ENCODE data around the gene PLA2G2C.
A peak's percentile ranks its signal among the peaks of the same experiment; 100 is the strongest.

The PLA2G2C gene

DNA sequence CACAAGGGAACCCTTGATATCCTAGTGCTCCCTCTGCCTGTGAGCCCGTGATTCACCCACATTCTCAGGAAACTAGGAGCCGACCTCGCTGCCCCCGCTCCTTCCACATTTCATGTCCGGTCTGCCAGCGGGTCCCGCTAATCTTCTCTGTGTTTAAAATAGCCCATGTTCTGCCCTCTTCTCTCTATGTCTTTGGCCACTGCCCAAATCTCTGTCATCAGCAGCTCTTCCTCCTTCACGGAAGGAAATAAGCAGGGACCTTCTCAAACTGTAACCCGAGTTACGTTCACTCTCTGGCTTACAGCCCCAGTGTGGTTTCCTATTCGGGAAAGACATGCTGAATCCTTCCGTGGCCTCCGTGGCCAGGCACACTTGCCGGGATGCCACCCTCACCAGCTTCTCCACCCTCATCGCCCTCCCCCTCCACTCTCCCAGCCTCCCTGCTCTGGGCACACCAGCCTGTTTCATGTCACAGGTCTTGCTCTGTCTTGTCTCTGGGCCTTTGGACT is 21.6 kb downstream of the PLA2G2C start:
- H3K36me3 ChIP-seq (ENCODE audit: insufficient read depth, low read depth, low read length) = no peaks in the 10 kb centered on the region
- peaks cover 22% of the 10 kb centered on the region for H3K9me3 ChIP-seq (ENCODE audit: insufficient read depth, low read depth, low read length)
- no peaks in the 10 kb centered on the region for H3K4me1 ChIP-seq (ENCODE audit: insufficient read depth, low read length)
- H3K9ac ChIP-seq (ENCODE audit: low read depth, low read length) = no peak overlapping the region
- H3K27me3 ChIP-seq (ENCODE audit: insufficient read depth, low read length) = no peaks in the 10 kb centered on the region
- H3K4me3 ChIP-seq (ENCODE audit: low read length) = no peak overlapping the region
- no peak overlapping the region for H3K27ac ChIP-seq (ENCODE audit: low read length)

DNA sequence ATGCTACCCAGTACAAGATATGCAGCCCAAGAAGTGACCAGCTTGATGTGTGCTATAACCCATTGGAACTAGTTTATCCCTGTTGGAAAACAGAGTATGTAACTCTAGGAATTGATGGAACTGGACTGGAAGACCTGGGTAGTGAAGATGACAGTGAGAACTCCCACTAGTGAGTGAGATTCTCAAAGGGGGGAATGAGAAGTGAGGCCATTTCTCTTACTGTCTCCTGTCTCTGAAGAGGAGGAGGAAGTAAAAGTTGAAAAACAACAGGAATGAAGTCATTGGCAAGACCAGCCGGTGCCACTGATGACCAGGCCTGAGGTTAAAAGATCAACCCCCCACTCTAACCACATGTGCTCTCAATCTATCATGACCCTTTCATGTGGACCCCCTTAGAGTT is 26.3 kb downstream of the PLA2G2C start:
- no peaks in the 10 kb centered on the region for H3K4me1 ChIP-seq (ENCODE audit: insufficient read depth, low read length)
- no peaks in the 10 kb centered on the region for H3K36me3 ChIP-seq (ENCODE audit: insufficient read depth, low read depth, low read length)
- H3K9me3 ChIP-seq (ENCODE audit: insufficient read depth, low read depth, low read length) = peaks cover 25% of the 10 kb centered on the region
- H3K27me3 ChIP-seq (ENCODE audit: insufficient read depth, low read length) = no peaks in the 10 kb centered on the region
- no peak overlapping the region for H3K27ac ChIP-seq (ENCODE audit: low read length)
- no peak overlapping the region for H3K4me3 ChIP-seq (ENCODE audit: low read length)
- no peak overlapping the region for H3K9ac ChIP-seq (ENCODE audit: low read depth, low read length)

DNA sequence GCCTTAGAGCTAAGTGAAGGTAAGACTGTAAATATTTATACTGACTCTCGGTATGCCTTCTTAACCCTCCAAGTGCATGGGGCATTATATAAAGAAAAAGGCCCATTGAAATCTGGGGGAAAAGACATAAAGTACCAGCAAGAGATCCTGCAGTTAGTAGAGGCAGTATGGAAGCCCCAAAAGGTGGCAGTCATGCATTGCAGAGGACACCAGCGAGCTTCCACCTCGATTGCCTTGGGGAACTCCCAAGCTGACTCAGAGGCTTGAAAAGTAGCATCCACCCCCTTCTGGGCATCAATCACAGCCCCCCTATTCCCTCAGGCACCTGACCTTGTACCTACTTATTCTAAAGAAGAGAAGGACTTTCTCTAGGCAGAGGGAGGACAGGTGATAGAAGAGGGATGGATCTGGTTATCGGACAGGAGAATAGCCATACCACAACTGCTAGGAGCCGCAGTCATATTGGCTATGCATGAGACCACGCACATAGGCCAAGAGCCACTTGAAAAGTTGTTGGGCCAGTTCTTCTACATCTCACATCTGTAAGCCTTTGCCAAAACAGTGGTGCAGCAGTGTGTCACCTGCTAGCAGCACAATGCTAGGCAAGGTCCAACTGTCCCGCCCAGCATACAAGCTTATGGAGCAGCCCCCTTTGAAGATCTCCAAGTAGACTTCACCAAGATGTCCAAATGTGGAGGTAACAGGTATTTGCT is 27.8 kb downstream of the PLA2G2C start:
- no peak overlapping the region for H3K27ac ChIP-seq (ENCODE audit: low read length)
- H3K4me1 ChIP-seq (ENCODE audit: insufficient read depth, low read length) = no peaks in the 10 kb centered on the region

DNA sequence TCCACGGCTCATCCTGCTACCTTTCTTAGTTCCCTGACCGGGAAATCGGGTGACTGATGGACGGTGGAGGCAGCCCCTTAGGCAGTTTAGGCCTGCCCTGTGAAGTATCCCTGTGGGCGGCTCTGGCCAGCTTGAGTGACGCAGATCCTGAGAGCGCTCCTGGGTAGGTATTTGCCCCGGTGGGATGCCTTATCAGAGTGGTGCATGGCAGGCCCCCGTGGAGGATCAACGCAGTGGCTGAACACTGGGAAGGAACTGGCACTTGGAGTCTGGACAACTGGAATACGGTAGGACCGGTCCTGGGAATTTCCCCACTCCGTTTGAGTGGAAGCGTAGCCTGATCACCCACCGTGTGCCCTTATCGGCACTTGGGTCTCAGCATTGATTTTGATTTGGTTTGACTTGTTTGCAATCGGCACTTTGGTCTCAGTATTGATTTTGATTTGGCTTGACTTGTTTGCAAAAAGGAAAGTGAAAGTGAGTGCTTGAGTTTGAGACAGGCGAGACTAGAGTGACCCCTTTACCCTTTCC is 32.0 kb downstream of the PLA2G2C start:
- H3K4me1 ChIP-seq (ENCODE audit: insufficient read depth, low read length) = peaks cover 3% of the 10 kb centered on the region; the same call in 1 of the 2 replicates
- no peak overlapping the region for H3K27ac ChIP-seq (ENCODE audit: low read length)
- no peak overlapping the region for H3K9ac ChIP-seq (ENCODE audit: low read depth, low read length)
- H3K9me3 ChIP-seq (ENCODE audit: insufficient read depth, low read depth, low read length) = peaks cover 2% of the 10 kb centered on the region; the same call in 1 of the 2 replicates
- H3K27me3 ChIP-seq (ENCODE audit: insufficient read depth, low read length) = no peaks in the 10 kb centered on the region
- no peak overlapping the region for H3K4me3 ChIP-seq (ENCODE audit: low read length)
- H3K36me3 ChIP-seq (ENCODE audit: insufficient read depth, low read depth, low read length) = no peaks in the 10 kb centered on the region

More for the DNA sequence above, 27.8 kb downstream of the PLA2G2C start:
- H3K36me3 ChIP-seq (ENCODE audit: insufficient read depth, low read depth, low read length) = no peaks in the 10 kb centered on the region
- no peaks in the 10 kb centered on the region for H3K27me3 ChIP-seq (ENCODE audit: insufficient read depth, low read length)
- no peak overlapping the region for H3K4me3 ChIP-seq (ENCODE audit: low read length)
- no peak overlapping the region for H3K9ac ChIP-seq (ENCODE audit: low read depth, low read length)
- peaks cover 25% of the 10 kb centered on the region for H3K9me3 ChIP-seq (ENCODE audit: insufficient read depth, low read depth, low read length)

DNA sequence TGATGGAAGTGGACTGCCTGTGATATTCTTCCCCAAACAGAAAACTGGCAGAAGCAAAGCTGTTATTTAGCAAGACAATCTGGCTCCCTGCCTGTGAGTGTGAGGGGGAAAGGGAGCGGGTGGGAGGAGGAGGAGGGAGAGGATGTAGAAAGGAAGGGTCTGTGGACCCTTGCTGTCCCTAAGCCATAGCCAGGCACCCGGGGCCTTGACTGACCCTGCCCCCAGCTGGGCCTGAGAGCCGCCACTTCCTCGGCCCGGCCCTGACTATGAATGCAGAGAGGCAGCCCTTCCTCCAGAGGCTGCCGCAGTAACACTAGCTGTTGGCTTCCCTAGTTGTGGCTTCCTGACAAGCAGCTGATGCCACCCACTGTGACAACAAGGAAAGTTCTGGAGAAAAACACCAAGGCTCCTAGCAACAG is 33.3 kb downstream of the PLA2G2C start:
- peaks cover 3% of the 10 kb centered on the region; the same call in 1 of the 2 replicates for H3K4me1 ChIP-seq (ENCODE audit: insufficient read depth, low read length)
- no peak overlapping the region for H3K9ac ChIP-seq (ENCODE audit: low read depth, low read length)
- no peaks in the 10 kb centered on the region for H3K36me3 ChIP-seq (ENCODE audit: insufficient read depth, low read depth, low read length)
- no peak overlapping the region; the same call in 1 of the 2 replicates for H3K4me3 ChIP-seq (ENCODE audit: low read length)
- H3K27me3 ChIP-seq (ENCODE audit: insufficient read depth, low read length) = no peaks in the 10 kb centered on the region
- H3K27ac ChIP-seq (ENCODE audit: low read length) = no peak overlapping the region
- no peaks in the 10 kb centered on the region for H3K9me3 ChIP-seq (ENCODE audit: insufficient read depth, low read depth, low read length)

DNA sequence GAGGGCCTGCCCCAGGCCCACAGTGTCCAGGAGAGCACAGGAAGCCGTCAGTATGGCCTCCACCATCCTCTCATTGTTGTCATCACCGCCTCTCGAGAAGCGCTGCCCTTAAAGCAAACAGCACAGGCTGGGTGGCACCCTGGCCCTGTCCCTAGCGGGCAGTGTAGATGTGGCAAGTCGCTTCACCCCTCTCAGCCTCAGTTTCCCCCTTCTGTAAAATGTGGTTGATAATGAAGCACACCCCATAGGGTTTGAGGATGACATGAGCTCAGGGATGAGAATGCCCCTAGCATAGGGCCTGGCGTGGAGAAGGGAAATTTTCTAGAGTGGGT is 33.8 kb downstream of the PLA2G2C start:
- H3K4me1 ChIP-seq (ENCODE audit: insufficient read depth, low read length) = peaks cover 3% of the 10 kb centered on the region; the same call in 1 of the 2 replicates
- H3K27ac ChIP-seq (ENCODE audit: low read length) = no peak overlapping the region

DNA sequence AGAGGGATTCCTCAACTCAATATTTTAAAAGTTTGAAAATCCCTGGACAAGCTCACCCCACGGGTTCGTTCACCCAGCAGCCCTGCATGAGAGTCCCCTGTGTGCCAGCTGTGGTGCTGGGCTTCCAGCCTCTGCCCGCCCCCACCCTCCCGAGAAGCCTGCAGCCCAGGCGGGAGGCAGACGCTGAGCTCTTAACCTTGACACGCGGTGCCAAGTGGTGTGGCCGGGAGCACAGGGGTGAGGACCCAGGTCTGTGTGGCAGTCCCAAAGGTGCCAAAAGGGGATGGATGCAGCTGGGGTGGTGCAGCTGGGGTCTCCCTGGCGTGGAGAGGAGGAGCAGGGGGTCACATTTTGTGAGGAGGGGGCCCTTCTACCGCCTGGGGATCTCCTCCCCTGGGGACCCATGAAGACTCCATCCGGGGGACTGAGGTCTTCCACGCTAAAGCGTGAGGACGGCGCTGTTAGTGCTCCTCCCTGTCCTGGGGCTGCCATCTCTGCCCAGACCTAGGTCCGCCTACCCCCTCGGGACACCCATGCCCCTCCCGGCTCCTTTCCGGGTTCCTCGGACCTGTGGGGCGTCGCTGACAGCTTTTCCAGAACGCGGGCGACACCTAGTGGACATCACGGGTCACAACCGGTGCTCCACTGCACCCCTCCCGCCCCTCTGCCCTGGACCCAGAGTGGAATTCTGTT is 34.3 kb downstream of the PLA2G2C start:
- H3K9ac ChIP-seq (ENCODE audit: low read depth, low read length) = no peak overlapping the region
- no peaks in the 10 kb centered on the region for H3K36me3 ChIP-seq (ENCODE audit: insufficient read depth, low read depth, low read length)
- peaks cover 3% of the 10 kb centered on the region; the same call in 1 of the 2 replicates for H3K4me1 ChIP-seq (ENCODE audit: insufficient read depth, low read length)
- no peaks in the 10 kb centered on the region for H3K9me3 ChIP-seq (ENCODE audit: insufficient read depth, low read depth, low read length)
- H3K27me3 ChIP-seq (ENCODE audit: insufficient read depth, low read length) = no peaks in the 10 kb centered on the region
- H3K27ac ChIP-seq (ENCODE audit: low read length) = no peak overlapping the region
- H3K4me3 ChIP-seq (ENCODE audit: low read length) = peak overlapping the region; percentile 55; the same call in 1 of the 2 replicates

More for the DNA sequence above, 33.8 kb downstream of the PLA2G2C start:
- no peak overlapping the region for H3K9ac ChIP-seq (ENCODE audit: low read depth, low read length)
- H3K27me3 ChIP-seq (ENCODE audit: insufficient read depth, low read length) = no peaks in the 10 kb centered on the region
- no peaks in the 10 kb centered on the region for H3K9me3 ChIP-seq (ENCODE audit: insufficient read depth, low read depth, low read length)
- no peaks in the 10 kb centered on the region for H3K36me3 ChIP-seq (ENCODE audit: insufficient read depth, low read depth, low read length)
- peak overlapping the region; percentile 11; the same call in 1 of the 2 replicates for H3K4me3 ChIP-seq (ENCODE audit: low read length)

DNA sequence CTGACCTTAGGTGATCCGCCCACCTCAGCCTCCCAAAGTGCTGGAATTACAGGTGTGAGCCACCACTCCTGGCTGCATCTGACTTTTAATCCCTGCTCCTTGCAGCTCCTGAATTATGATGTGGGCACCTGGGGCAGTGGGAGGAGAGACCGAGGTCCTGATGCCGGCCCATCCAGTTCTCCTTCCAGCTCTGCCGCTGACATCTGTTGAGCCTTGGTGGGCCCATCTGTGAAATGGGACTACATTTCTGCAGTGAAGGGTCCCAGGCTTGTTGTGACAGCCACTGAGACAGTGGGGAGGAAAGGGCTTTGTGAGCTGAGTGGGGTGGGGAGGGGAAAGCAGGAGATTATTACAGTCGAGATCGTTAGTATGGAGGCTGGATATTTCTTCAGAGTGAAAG is 35.3 kb downstream of the PLA2G2C start:
- H3K27me3 ChIP-seq (ENCODE audit: insufficient read depth, low read length) = no peaks in the 10 kb centered on the region
- no peak overlapping the region for H3K27ac ChIP-seq (ENCODE audit: low read length)
- H3K9ac ChIP-seq (ENCODE audit: low read depth, low read length) = no peak overlapping the region
- no peaks in the 10 kb centered on the region for H3K9me3 ChIP-seq (ENCODE audit: insufficient read depth, low read depth, low read length)
- no peaks in the 10 kb centered on the region for H3K36me3 ChIP-seq (ENCODE audit: insufficient read depth, low read depth, low read length)
- no peak overlapping the region for H3K4me3 ChIP-seq (ENCODE audit: low read length)
- peaks cover 3% of the 10 kb centered on the region; the same call in 1 of the 2 replicates for H3K4me1 ChIP-seq (ENCODE audit: insufficient read depth, low read length)

DNA sequence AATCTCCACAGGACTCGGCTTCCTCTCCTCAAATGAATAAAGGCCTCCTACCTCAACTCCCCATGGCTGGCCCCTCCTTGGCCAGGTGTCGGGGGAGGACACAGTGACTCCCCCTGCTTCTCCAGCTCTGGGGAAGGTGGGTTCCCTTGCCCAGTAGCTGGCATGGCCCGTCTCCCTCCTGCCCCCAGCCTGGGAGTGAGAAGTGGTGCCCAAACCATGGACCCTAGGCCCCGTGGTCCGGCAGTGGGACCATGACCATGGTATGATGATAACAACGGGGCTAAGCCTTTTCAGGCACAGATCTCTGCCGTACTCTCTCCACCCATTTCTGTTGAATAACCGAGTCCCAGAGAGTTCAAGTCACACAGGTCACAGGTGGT is 36.0 kb downstream of the PLA2G2C start:
- H3K27ac ChIP-seq (ENCODE audit: low read length) = no peak overlapping the region
- H3K36me3 ChIP-seq (ENCODE audit: insufficient read depth, low read depth, low read length) = no peaks in the 10 kb centered on the region
- H3K27me3 ChIP-seq (ENCODE audit: insufficient read depth, low read length) = no peaks in the 10 kb centered on the region
- H3K4me1 ChIP-seq (ENCODE audit: insufficient read depth, low read length) = peaks cover 3% of the 10 kb centered on the region; the same call in 1 of the 2 replicates
- H3K9me3 ChIP-seq (ENCODE audit: insufficient read depth, low read depth, low read length) = no peaks in the 10 kb centered on the region
- H3K9ac ChIP-seq (ENCODE audit: low read depth, low read length) = no peak overlapping the region
- no peak overlapping the region for H3K4me3 ChIP-seq (ENCODE audit: low read length)

DNA sequence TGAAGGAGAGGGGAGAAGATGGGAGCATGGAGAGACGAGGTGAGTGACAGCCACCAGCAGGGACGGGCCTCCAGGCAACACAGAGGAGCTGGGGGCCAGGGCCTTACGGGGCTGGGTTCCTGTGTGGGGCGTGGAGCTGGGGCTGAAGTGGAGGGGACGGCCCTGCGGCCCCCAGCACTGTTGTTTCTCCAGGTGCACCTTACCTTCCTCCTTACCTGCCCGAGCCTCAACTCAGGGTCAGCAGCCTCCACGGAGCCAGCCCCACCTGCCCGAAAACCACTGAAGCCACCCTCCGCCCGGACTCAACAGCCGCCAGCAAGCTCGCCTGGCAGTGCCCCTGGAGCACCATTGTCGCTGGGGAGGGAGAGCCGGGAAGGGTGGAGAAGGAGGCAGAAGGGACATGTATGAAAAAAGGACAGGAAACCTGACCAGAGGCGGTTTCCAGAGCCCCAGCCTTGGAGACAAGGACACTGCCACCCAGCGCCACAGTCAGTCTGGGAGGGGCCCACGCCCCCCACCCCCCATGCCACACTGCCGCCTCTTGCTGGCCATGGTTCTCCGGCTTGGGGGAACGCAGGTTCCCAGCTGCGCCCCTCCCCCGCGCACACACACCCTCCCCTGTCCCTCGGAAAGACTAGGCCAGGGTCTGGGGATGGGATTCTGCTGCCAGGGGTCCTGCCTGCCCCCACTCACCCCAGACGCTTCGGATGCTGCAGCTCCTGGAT is 36.6 kb downstream of the PLA2G2C start:
- no peaks in the 10 kb centered on the region for H3K36me3 ChIP-seq (ENCODE audit: insufficient read depth, low read depth, low read length)
- H3K9me3 ChIP-seq (ENCODE audit: insufficient read depth, low read depth, low read length) = no peaks in the 10 kb centered on the region
- H3K27me3 ChIP-seq (ENCODE audit: insufficient read depth, low read length) = no peaks in the 10 kb centered on the region
- H3K4me1 ChIP-seq (ENCODE audit: insufficient read depth, low read length) = peaks cover 3% of the 10 kb centered on the region; the same call in 1 of the 2 replicates
- H3K27ac ChIP-seq (ENCODE audit: low read length) = no peak overlapping the region
- H3K4me3 ChIP-seq (ENCODE audit: low read length) = no peak overlapping the region
- no peak overlapping the region for H3K9ac ChIP-seq (ENCODE audit: low read depth, low read length)
